ENCODE measurements around the gene POLR3H. TPM values are rescaled to one million over a fixed set of nuclear protein-coding genes. Genes with fewer than 3 reads are reported as not detected.

POLR3H gene
- total and polyA plus RNA-seq, 2 experiments from 2014 or later: 19.0 to 26.5 TPM

GRCh38 chr22:41481925-41482318 is 62.3 kb downstream of the POLR3H start:
- Mint-ChIP-seq H3K27ac (peak overlapping the region; percentile 61), H3K27me3 (ENCODE audit: insufficient read depth, low read depth, poor library complexity) (peaks cover 11% of the 10 kb centered on the region), H3K36me3 (ENCODE audit: low read depth) (no peaks in the 10 kb centered on the region; the same call in 2 of the 3 replicates), H3K4me3 (peak overlapping the region; percentile 34), H3K4me1 (peaks cover 53% of the 10 kb centered on the region), H3K9me3 (no peaks in the 10 kb centered on the region)
- ATAC-seq: peak; percentile 84
- H3K4me3 ChIP-seq: peak overlapping the region; percentile 39
- H3K36me3 ChIP-seq (ENCODE audit: insufficient read depth): no peaks in the 10 kb centered on the region
- no peak overlapping the region for H2AFZ ChIP-seq
- H3K4me2 ChIP-seq: peak overlapping the region; percentile 67
- H3F3A ChIP-seq (replicated peaks; ENCODE audit: low read depth): peaks cover 25% of the 10 kb centered on the region
- TF ChIP-seq ETS1 (IDR thresholded peaks at IDR 0.05): no peak
- TF ChIP-seq JUNB (IDR thresholded peaks at IDR 0.05; ENCODE audit: unreplicated experiment): no peak
- no peak for TF ChIP-seq EZH2phosphoT487 (IDR thresholded peaks at IDR 0.05; ENCODE audit: unreplicated experiment)
- no peaks in the 10 kb centered on the region for H3K9me2 ChIP-seq (ENCODE audit: insufficient read depth)
- no peaks in the 10 kb centered on the region for H3K27me3 ChIP-seq (ENCODE audit: insufficient read depth)
- H3K79me2 ChIP-seq (replicated peaks; ENCODE audit: insufficient read depth): peaks cover 97% of the 10 kb centered on the region
- peak overlapping the region; percentile 88 for H3K27ac ChIP-seq (ENCODE audit: low read depth)
- H4K20me1 ChIP-seq (replicated peaks; ENCODE audit: insufficient read depth): peaks cover 38% of the 10 kb centered on the region
- H3K4me1 ChIP-seq (ENCODE audit: insufficient read depth): peaks cover 45% of the 10 kb centered on the region
- DNase-seq (ENCODE audit: low spot score): peak; percentile 63

- Histone ChIP-seq H2AFZ (no peak overlapping the region), H4K20me1 (replicated peaks; ENCODE audit: insufficient read depth) (peaks cover 41% of the 10 kb centered on the region), H3K36me3 (ENCODE audit: insufficient read depth) (no peaks in the 10 kb centered on the region), H3K4me3 (0 out of 2 replicates have a peak overlapping the region, but pooled peaks have one; percentile 9), H3K79me2 (replicated peaks; ENCODE audit: insufficient read depth) (peaks cover 98% of the 10 kb centered on the region), H3K27me3 (ENCODE audit: insufficient read depth) (no peaks in the 10 kb centered on the region), H3F3A (replicated peaks; ENCODE audit: low read depth) (peaks cover 28% of the 10 kb centered on the region; the same call in 1 of the 2 replicates), H3K9me2 (ENCODE audit: insufficient read depth) (no peaks in the 10 kb centered on the region), H3K4me1 (ENCODE audit: insufficient read depth) (peaks cover 41% of the 10 kb centered on the region), H3K4me2 (peak overlapping the region; percentile 67), H3K27ac (ENCODE audit: low read depth) (peak overlapping the region; percentile 88)
- H3K36me3 Mint-ChIP-seq (ENCODE audit: low read depth): no peaks in the 10 kb centered on the region; the same call in 2 of the 3 replicates
- ATAC-seq: peak; percentile 5; the same call in 2 of the 3 replicates
- H3K9me3 Mint-ChIP-seq: no peaks in the 10 kb centered on the region
- peaks cover 50% of the 10 kb centered on the region for H3K4me1 Mint-ChIP-seq
- peaks cover 8% of the 10 kb centered on the region for H3K27me3 Mint-ChIP-seq (ENCODE audit: insufficient read depth, low read depth, poor library complexity)
- H3K27ac Mint-ChIP-seq: peak overlapping the region; percentile 61
- H3K4me3 Mint-ChIP-seq: peak overlapping the region; percentile 34; the same call in 2 of the 3 replicates
- no peak for DNase-seq (ENCODE audit: low spot score)
- no peak for TF ChIP-seq REST (IDR thresholded peaks at IDR 0.05; ENCODE audit: unreplicated experiment)
- no peak for TF ChIP-seq STAT1 (IDR thresholded peaks at IDR 0.05; ENCODE audit: unreplicated experiment)
- no peak for TF ChIP-seq CREB1 (CRISPR knock-in tag; IDR thresholded peaks at IDR 0.05; ENCODE audit: low read depth)
- TF ChIP-seq POLR2AphosphoS5 (IDR thresholded peaks at IDR 0.05; ENCODE audit: low read depth): no peak
- TF ChIP-seq JUNB (IDR thresholded peaks at IDR 0.05; ENCODE audit: unreplicated experiment): no peak
- no peak for TF ChIP-seq ETS1 (IDR thresholded peaks at IDR 0.05)
- TF ChIP-seq NANOG (IDR thresholded peaks at IDR 0.05; ENCODE audit: borderline replicate concordance): no peak
- TF ChIP-seq EZH2phosphoT487 (IDR thresholded peaks at IDR 0.05; ENCODE audit: unreplicated experiment): no peak
- TF ChIP-seq ZNF331 (CRISPR knock-in tag; IDR thresholded peaks at IDR 0.05; ENCODE audit: low read depth): no peak
- no peak for TF ChIP-seq EZH2 (IDR thresholded peaks at IDR 0.05; ENCODE audit: low read depth, unreplicated experiment)
- TF ChIP-seq ZNF114 (CRISPR knock-in tag; IDR thresholded peaks at IDR 0.05): no peak
- TF ChIP-seq CTCF (conservative IDR thresholded peaks at IDR 0.05; ENCODE audit: low read depth in 2 of 2): no peak
Observed at GRCh38 chr22:41481131-41481830, 63.0 kb downstream of the POLR3H start.
